K562 treated with DMSO at 1 percent for 12 hours (cell line): ENCODE measurements around the gene PER2. TPM values are rescaled to one million over a fixed set of nuclear protein-coding genes. Genes with fewer than 3 reads are reported as not detected.

Experiments
- total RNA-seq: library from RNA; unstranded; fragments of 300-600 nt; gene quantifications from 2 replicates; pipeline ENCODE4 v1.2.3, GENCODE V29; 2022; ENCODE audit not compliant: insufficient read depth

The PER2 gene, protein sequence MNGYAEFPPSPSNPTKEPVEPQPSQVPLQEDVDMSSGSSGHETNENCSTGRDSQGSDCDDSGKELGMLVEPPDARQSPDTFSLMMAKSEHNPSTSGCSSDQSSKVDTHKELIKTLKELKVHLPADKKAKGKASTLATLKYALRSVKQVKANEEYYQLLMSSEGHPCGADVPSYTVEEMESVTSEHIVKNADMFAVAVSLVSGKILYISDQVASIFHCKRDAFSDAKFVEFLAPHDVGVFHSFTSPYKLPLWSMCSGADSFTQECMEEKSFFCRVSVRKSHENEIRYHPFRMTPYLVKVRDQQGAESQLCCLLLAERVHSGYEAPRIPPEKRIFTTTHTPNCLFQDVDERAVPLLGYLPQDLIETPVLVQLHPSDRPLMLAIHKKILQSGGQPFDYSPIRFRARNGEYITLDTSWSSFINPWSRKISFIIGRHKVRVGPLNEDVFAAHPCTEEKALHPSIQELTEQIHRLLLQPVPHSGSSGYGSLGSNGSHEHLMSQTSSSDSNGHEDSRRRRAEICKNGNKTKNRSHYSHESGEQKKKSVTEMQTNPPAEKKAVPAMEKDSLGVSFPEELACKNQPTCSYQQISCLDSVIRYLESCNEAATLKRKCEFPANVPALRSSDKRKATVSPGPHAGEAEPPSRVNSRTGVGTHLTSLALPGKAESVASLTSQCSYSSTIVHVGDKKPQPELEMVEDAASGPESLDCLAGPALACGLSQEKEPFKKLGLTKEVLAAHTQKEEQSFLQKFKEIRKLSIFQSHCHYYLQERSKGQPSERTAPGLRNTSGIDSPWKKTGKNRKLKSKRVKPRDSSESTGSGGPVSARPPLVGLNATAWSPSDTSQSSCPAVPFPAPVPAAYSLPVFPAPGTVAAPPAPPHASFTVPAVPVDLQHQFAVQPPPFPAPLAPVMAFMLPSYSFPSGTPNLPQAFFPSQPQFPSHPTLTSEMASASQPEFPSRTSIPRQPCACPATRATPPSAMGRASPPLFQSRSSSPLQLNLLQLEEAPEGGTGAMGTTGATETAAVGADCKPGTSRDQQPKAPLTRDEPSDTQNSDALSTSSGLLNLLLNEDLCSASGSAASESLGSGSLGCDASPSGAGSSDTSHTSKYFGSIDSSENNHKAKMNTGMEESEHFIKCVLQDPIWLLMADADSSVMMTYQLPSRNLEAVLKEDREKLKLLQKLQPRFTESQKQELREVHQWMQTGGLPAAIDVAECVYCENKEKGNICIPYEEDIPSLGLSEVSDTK (N-terminal part only)
- total RNA-seq = 0.42 and 0.91 TPM in 2 replicates

GRCh38 chr2:238287737-238288649 is at the start of gene PER2:
PER2 (minus strand) TSS chr2:238288610; CDS start chr2:238277936, 10,674 bp downstream.

GRCh38 chr2:238320246-238320647 is 31.8 kb upstream of the PER2 start, which contains the start of gene TRAF3IP1:
TRAF3IP1 (plus strand) TSS chr2:238320518; CDS start chr2:238320663, 145 bp downstream.

DNA sequence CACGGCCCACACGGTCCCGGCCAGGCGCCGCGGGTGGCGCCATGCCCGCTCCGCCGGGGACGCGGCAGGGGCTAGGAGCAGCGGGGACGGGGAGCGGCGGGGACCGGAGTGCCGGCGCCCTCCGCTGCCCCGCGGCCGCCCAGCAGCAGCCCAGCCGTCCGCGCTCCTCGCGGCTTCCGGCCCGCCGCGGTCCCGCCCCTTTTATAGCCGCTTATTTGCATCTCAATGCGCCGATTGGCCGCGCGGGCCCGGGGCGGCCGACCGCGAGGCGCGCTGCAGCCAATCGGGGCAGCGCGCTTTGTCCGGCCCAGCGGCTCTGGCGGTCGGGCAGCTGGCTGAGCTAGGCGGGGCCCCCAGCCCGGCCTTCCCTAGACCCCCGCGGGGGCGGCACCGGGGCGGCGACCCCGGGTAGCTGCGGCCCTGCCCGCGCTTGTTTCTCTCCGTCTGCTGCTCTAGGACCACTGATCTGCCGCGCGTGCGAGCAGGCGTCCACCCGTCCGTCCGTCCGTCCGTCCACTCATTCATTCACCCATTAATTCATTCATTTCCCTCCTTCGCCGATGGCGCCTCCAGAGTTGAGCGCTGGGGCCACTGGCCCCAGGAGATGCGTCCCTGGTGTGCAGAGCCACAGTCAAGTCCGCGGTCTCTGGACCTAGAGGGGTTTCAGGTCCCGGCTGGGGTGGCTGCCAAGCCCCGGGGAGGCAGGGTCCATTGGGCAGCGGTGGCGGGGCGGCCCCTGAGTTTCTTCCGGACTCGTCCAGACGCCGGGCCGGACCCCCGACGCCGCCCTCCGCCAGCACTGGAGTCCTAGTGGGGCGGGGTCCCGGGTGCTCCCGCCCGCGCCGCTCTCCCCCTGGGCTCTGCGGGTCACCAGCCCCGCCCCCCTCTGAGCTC is 48.3 kb downstream of the PER2 start, which contains the start of gene HES6:
TSS of gene HES6 (minus strand) at position 176 of the 894 bp plus-strand sequence. CDS start at position 43, 133 bp downstream.

DNA sequence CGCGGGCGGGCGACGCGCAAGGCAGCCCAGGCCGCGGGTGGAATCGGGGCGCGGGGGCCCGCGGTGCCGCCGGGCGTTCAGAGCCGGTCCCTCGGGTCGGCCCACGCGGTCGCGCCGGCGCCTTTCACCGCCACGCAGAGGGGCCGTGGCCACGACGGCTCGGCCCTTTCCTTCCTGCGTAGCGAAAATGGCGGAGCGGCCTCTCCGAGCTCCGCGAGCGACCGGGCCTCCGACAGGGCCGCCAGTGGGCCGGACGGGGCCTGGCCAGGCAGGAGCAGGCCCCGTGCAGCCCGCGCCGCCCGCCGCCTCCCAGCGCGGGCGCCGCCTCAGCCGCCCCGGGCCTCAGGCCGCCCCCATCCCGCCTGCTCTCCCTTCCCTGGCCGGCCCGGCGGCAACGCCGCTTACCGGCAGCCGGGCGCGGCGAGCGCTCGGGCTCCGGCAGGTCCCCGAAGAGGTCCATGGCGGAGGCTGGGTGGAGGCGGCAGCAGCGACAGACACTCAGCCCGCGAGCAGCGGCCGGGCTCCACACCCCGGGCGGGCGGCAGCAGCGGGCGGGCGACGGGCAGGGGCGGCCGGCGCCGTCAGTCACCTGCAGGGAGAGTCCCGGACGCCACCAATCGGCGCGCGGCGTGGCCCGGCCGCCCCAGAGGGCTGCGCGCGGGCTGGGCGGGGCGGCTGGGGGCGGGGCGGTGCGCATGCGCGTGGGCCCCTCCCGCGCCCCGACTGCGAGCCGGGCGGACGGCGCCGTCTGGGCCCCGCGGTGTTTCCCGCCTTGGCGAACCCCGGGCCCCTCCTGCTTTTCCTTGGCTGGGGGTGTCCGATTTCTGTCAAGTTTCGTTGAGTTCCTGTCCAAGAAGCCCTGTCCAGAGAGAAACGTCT is 85.1 kb downstream of the PER2 start, which contains the start of gene ILKAP:
TSS of gene ILKAP (minus strand) at position 602 of the 879 bp plus-strand sequence. CDS start at position 460, 142 bp downstream.

Other genes starting within 250 kb of the PER2 start
- gene SCLY, start 227.6 kb downstream of the PER2 start, total RNA-seq = 9.7 and 18.2 TPM in 2 replicates
- gene ESPNL, start 188.3 kb downstream of the PER2 start, total RNA-seq = 0.33 TPM in 1 of 2 replicates, not detected in the other
- not detected in 2 replicates for gene KLHL30, start 149.9 kb downstream of the PER2 start, total RNA-seq
- 22.4 and 27.9 TPM in 2 replicates for gene ERFE, start 129.6 kb downstream of the PER2 start, total RNA-seq
- gene ILKAP, start 84.9 kb downstream of the PER2 start, total RNA-seq = 26.2 and 39.8 TPM in 2 replicates
- gene HES6, start 48.6 kb downstream of the PER2 start, total RNA-seq = 170 and 238 TPM in 2 replicates
- gene TRAF3IP1, start 31.9 kb upstream of the PER2 start, total RNA-seq = 4.8 and 6.8 TPM in 2 replicates
- 10.4 and 13.6 TPM in 2 replicates for gene ASB1, start 138.3 kb upstream of the PER2 start, total RNA-seq